ENCODE measurements around the gene XG.
"Not testable (repeated sequence)": the region's sequence is repeated elsewhere in the genome, so short reads cannot be mapped to it uniquely, and the experiment has no call there.

Gene XG

GRCh38 chrX:2781698-2782097, 29.9 kb downstream of the XG start:
- DNase-seq = no peak

GRCh38 chrX:2782171-2782570, 30.3 kb downstream of the XG start:
- no peak for DNase-seq

DNA sequence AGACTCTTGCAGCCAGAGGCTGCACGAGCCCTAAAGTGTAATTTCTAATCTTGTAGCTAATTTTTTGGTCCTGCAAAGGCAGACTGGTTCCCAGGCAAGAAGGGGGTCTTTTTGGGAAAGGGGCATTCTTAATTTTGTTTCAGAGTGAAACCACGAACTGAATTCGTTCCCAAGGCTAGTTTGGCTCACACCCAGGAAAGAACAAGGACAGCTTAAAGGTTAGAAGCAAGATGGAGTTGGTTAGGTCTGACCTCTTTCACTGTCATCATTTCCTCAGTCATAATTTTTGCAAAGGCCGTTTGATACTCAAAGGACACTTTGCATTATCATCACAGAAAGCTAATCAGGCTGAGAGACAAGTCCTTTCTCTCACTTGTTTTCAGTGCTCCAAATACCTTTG, 30.9 kb downstream of the XG start:
- DNase-seq = no peak

DNA sequence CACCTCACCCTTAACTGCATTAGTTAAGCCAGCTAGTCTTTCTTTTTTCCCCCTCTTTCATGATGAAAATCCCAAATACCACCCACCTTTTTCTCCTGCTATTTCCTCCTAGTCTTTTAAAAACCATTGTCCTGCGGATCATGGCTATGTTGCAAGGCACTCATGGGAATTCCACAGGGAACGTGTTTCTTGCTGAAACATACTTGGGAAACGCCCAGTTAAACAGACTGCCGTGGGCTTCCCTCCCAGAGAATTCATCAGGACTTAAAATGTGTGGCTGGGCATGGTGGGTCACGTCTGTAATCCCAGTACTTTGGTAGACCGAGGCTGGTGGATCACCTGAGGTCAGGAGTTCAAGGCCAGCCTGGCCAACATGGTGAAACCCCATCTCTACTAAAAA, 32.2 kb downstream of the XG start:
- DNase-seq = no peak

DNA sequence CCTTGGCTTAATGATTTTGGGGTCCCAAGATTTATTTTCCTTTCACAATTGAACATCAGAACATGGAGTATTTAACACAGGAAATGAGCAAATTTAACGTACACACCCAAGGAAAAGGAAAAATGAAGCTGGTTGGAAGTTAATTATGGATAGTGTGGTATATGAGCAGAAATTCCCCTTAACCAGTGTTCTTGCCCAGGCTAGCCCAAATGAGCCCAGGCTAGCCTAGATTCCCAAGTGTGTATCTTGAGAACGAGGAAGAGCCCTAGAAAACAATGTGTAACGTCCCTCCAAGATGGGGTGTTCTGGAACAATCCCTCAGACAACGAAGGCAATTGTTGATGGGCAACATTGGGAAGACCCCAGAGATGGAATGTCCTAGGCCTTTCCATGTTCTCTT, 33.7 kb downstream of the XG start:
- DNase-seq = no peak

GRCh38 chrX:2788980-2789379, 37.1 kb downstream of the XG start:
- DNase-seq = no peak

- no peak for DNase-seq
Observed at GRCh38 chrX:2789569-2789968, 37.7 kb downstream of the XG start.

DNA sequence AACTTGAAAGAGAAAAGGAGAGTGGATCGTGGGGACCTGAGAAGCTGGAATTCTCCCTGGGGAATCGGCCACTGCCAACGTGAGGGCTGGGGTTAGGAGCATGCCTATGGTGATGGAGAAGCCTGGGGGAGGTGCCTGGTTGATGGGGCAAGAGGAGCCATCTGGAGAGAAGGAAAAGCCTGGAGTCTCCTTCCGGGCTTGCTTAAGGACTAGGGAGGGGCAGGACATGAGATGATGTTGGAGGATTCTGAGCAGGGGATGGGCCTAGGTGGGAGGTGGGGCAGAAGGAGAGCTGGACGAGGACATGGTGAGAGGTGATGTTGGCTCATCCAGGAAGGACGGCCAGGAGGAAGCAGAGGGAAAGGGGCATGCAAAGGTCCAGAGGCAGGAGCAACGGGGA, 41.9 kb downstream of the XG start:
- DNase-seq = no peak

DNA sequence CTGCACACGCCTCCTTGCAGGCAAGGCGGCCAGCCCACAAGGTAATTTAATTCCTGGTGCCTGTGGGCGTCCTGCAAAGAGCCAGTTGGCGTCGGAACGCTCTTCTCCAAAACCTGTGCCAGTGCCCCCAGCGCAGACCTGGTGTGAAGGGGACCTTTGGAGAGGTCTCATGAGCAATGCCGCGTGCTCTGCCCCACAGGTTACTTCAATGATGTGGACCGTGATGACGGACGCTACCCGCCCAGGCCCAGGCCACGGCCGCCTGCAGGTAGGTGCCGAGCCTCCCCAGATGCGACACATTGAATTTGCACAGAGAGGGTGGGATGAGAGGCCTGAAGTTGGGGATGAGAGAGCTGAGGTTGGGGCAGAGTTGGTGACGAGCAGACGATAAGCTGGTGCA, 42.5 kb downstream of the XG start:
- no peak for DNase-seq

- DNase-seq = not testable (repeated sequence)
Observed at GRCh38 chrX:2796808-2797207, 45.0 kb downstream of the XG start.

DNA sequence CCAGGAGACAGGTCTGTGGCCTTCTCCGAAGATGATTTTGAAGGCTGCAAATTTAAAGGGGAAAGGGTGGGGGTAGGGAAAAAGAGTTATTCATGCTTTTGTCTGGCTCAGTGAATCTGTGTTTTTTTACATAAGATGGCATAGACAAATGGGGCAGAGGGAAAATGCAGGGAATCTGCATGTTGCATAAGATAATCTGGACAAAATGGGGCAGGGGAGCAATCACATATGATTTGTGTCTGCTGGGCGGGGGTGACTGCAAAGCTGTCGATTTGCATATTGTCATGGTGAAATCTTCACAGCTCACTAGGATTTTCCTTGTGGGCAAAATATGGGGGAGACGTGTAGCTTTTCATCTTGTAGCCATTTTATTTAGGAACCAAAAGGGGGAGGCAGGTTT, 47.5 kb downstream of the XG start:
- no peak for DNase-seq

DNA sequence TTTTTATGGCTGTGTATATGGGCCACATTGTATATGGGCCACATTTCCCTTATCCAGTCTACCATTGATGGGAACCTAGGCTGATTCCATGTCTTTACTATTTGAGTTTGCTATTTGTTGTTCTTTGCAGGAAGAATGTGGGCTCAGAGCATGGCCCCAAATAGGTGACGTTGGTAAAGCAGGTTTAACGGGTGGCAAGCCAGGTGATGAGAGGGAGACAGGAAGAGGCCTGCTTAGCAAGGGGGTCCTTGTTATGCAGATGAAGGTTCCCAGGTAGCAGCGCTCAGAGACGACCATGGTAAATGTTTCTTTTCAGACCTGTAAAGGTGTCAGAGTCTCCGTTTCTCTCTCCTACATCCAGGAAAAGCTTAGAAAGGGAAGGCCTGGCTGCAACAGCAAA, 48.1 kb downstream of the XG start:
- not testable (repeated sequence) for DNase-seq

DNA sequence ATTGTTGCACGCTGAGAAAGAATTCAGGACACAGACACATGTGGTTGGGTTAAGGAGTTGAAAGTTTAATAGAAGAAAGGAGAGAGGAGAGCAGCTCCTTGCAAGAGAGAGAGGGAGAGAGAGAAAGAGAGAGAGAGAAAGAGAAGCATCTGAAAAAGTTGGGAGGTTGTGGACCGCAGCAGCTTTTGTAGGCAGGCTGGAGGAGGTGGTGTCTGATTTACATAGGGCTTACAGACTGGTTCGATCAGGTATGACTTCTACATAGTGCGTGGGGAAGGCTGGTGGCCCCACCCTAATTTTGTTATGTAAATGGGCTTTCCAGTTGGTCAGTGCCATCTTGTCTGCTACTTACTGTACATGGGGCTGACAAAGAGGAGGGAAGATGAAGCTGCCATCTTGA, 49.4 kb downstream of the XG start:
- no peak for DNase-seq

GRCh38 chrX:2802376-2803090, 50.7 kb downstream of the XG start:
- not testable (repeated sequence) for DNase-seq

- DNase-seq = not testable (repeated sequence)
Observed at GRCh38 chrX:2803486-2803885, 51.6 kb downstream of the XG start.

DNA sequence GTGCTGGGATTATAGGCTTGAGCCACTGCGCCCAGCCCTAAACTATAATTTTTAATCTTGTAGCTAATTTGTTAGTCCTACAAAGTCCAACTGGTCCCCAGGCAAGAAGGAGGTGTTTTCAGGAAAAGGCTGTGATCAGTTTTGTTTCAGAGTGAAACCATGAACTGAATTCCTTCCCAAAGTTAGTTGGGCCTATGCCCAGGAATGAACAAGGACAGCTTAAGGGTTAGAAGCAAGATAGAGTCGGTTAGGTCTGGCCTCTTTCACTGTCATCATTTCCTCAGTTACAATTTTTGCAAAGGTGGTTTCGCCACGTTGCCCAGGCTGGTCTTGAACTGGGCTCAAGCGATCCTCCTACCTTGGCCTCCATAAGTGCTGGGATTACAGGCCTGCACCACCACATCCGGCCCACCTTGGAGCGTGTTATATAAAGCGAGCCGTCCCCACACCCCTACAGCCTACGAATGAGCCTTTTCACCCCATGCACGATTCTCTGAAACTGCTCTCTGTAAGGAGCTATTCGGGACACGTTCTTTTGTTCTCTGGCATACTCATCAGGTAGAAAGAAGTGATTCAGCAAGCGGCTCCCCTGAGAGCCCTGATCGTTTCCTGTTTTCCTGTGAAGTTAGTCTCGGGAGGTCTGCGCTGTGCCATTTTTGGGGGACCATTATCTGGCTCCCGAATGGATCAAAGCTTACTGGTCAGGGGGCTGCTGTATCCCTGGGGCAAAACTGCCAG, 52.4 kb downstream of the XG start:
- DNase-seq = not testable (repeated sequence)

DNA sequence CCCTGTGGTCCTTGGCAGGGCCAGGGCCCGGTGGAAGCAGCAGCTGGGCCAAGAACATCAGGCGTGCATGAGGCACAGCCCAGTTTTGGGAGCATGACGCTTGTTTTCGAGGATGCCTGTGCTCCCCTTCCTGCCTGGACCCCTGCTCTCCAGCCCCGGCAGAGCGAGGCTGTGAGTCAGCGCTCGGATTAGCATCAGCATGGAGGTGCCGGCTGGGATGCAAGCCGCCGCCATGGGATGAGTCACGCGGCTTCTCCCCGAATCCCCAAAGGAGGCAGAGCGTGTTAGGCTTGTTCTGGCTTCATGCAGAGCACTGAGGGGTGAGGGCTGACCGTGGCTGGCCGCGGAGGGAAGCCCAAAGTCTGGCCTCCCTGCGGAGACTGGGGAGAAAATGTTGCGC, 53.0 kb downstream of the XG start:
- DNase-seq = not testable (repeated sequence)

DNA sequence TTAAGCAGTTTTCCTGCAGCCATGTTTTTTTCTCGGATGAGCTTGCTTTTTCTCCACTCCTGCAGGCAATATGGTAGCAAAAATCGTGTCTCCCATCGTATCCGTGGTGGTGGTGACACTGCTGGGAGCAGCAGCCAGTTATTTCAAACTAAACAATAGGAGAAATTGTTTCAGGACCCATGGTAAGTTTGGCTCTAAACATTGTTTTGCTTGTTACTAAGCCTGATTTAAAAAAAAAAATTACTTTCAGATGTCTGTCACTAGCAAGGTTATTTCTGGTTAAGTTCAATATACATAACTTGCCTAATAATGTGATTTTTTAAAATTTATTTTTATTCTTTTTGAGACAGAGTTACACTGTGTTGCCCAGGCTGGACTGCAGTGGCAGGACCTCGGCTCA, 59.4 kb downstream of the XG start:
- DNase-seq = no peak

- DNase-seq = peak; percentile 10
Observed at GRCh38 chrX:2812161-2812907, 60.5 kb downstream of the XG start.

GRCh38 chrX:2817036-2817435, 65.2 kb downstream of the XG start:
- no peak for DNase-seq

- no peak for DNase-seq
Observed at GRCh38 chrX:2819345-2820135, 67.7 kb downstream of the XG start.

GRCh38 chrX:2820136-2820771, 68.4 kb downstream of the XG start:
- no peak for DNase-seq
